ENCODE measurements around the gene PTPRZ1.

PTPRZ1 gene

GRCh38 chr7:121872831-121873288 lies at the start of gene PTPRZ1:
Gene PTPRZ1 (plus strand): TSS chr7:121873161. CDS start chr7:121873500, 339 bp downstream.
- peak in 40 of 42 donors; percentile 7 to 68 (median 43) for DNase-seq
- intact Hi-C loops (cut with DNase I): loop anchor here (10.0 kb wide), 1 partner anchor 108 kb away; no protein-coding TSS in a partner anchor

DNA sequence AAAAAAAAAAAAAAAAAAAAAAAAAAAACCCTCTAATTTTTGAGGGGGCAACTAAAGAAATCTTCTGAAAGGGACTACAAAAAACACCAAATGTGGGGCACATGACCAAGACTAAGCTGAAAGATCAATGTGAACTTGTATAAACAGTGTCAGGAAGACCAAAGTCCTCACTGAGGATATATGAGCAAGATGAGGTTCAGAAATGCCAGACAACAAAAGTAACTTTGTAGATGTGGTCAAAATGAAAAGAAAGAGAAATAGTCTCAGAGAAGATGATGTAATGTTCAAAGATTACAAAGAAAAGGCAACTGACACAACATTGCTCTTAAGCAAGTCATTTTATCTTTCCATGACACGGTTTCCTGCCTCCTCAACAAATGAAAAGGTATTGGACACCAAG lies 48.7 kb upstream of the PTPRZ1 start:
- intact Hi-C loops (cut with DNase I): no loop called here
- no peak for DNase-seq

GRCh38 chr7:121831351-121831750 lies 41.6 kb upstream of the PTPRZ1 start:
- peak in 22 of 42 donors; percentile 1 to 76 (median 26) for DNase-seq
- intact Hi-C loops (cut with DNase I): no loop called here

- intact Hi-C loops (cut with DNase I): no loop called here
- no peak for DNase-seq
Measured at GRCh38 chr7:121831801-121832200, 41.2 kb upstream of the PTPRZ1 start.

DNA sequence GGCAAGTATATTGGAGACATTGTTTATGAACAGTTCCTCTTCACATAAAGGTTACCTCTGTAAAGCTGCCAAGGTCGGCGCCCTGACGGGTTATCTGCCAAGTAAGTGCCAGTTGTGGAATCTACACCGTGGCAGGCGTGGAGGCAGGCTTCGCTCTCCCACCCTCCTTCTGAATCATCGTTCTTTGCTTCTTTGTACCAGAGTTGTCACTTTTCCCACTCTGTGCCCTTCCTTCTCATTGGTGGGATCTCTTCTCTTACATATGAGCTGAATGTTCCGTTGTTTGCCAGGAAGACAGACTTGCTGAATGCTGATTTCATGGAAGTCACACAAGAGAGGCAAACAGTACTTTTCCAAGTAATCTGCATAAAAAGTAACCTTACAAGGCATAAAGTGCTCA lies 40.6 kb upstream of the PTPRZ1 start:
- peak in 31 of 42 donors; percentile 4 to 83 (median 31) for DNase-seq
- intact Hi-C loops (cut with DNase I): no loop called here

- intact Hi-C loops (cut with DNase I): no loop called here
- no peak for DNase-seq
Measured at GRCh38 chr7:121833991-121834390, 39.0 kb upstream of the PTPRZ1 start.

GRCh38 chr7:121837462-121837861 lies 35.5 kb upstream of the PTPRZ1 start:
- intact Hi-C loops (cut with DNase I): no loop called here
- DNase-seq: no peak

DNA sequence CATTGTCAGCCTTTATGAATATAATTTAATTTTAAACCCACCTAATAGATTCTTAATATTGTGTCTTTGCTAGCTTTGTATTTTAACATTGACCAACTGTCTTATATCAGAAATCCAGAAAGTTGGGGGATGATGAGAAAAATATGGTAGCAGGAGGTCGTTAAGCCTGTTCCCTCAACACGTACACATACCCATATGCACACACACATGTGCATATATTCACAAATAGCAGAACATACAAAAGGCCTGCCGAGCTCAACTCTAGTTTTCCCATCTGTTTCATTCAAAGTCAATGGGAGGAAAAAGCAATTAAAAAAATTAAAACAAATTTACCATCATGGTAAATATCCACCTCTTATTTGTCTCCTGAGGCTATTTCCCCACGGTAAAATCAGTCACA lies 25.9 kb upstream of the PTPRZ1 start:
- intact Hi-C loops (cut with DNase I): no loop called here
- no peak for DNase-seq

DNA sequence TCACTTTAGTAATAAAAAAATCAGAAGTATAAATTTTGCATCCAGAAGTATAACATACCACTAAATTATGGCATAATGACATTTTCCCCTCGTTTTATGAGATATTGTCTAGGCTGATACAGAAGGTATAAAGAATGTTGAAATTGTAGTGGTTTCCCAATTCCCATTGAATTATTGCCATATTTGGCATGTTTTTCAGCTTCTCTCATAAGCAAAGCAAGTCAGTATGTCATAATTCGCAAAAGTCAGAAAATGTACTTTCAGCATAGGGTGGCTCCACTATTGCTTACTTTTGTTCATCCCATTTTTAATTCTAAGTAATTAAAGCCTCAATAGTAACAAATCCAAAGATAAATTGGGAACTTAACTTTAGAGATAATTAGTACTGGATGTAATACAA lies 19.7 kb upstream of the PTPRZ1 start:
- DNase-seq: no peak
- intact Hi-C loops (cut with DNase I): no loop called here

DNA sequence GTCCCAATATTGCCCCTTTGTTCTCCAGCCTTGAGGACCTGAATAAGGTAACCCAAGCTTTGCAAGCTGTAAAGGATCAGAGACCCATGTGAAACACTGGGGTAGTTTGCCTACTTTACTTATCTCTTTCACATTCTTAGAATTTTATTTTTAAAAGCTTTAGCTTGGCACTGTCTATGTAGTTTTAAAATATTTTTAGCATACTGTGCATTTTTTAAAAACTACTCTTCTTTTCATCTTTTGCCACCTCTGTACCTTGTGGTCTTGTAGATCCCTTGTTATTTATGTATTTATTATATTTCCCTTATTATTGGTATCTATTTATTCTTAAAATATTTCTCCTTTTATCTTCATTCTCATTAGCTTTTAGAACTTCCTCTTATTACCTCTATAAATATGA lies 12.0 kb upstream of the PTPRZ1 start:
- DNase-seq: no peak
- intact Hi-C loops (cut with DNase I): no loop called here

DNA sequence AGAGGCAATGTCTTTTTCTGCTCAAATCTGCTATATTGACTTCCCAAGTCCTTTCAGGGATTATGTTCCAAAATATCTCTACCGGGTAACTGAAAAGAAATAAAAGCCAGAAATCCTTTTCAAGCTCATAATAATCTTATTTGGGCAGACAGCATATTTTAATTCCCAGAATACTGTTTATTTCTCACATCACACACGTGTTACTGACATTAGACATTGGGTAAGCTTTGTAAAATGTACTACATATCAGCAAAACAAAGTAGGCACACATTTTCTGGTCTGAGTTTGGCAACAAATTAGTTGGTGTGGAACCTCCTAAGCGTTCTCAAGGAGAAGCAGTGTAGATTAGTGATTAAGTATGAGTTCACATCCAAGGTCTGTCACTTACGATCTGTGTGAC lies 10.4 kb upstream of the PTPRZ1 start:
- intact Hi-C loops (cut with DNase I): no loop called here
- no peak for DNase-seq

- no peak for DNase-seq
- intact Hi-C loops (cut with DNase I): loop anchor here (10.0 kb wide), 1 partner anchor 106 kb away; no protein-coding TSS in a partner anchor
Measured at GRCh38 chr7:121871188-121871587, 1.8 kb upstream of the PTPRZ1 start.

GRCh38 chr7:121873289-121874194 lies 581 bp downstream of the PTPRZ1 start:
- intact Hi-C loops (cut with DNase I): loop anchor here (10.0 kb wide), 1 partner anchor 109 kb away; no protein-coding TSS in a partner anchor
- peak in 29 of 42 donors; percentile 2 to 44 (median 16) for DNase-seq

GRCh38 chr7:121874298-121874697 lies 1.3 kb downstream of the PTPRZ1 start:
- intact Hi-C loops (cut with DNase I): loop anchor here (10.0 kb wide), 1 partner anchor 109 kb away; no protein-coding TSS in a partner anchor
- DNase-seq: no peak

GRCh38 chr7:121875203-121875602 lies 2.2 kb downstream of the PTPRZ1 start:
- no peak for DNase-seq
- intact Hi-C loops (cut with DNase I): loop anchor here (10.0 kb wide), 1 partner anchor 110 kb away; no protein-coding TSS in a partner anchor

DNA sequence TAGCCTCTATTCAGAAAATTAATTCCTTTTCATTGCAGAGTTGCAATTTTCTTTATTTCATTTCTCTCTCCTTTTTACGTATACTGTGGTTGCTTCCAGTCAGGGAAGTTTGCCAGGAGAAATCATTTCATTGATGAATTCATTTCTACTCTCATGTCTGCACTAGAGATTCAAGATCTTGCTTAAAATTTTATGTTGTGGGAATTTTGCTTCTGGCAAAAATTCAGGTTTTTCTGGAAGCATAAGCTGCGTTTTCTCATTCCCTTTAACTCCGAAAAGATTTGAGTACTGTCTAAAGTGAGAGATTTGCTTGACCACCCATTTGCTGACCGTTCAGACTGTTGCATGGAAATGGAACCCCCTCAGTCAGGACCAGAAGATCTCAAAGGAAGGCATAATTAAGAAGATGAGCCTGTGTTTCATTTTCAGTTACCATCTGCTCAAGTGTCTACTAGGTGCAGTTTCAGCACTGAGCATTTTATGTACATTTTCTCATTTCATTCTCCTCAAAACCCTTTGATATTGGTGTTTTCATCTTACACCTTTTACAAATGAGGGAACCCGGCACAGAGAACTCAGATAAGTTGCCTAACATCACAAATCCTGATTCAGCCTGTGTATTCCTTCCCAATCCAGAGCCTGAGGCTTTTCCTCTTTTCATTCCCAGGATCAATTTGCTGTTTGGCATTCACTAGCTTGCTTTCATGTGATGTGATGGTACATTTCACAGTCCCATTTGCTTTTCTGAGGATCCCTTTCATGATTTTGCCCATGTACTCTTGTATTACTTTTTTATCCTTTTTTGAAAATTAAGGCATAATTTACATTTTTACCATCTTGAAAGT lies 3.9 kb downstream of the PTPRZ1 start:
- DNase-seq: no peak
- intact Hi-C loops (cut with DNase I): loop anchor here (10.0 kb wide), 1 partner anchor 112 kb away; no protein-coding TSS in a partner anchor

DNA sequence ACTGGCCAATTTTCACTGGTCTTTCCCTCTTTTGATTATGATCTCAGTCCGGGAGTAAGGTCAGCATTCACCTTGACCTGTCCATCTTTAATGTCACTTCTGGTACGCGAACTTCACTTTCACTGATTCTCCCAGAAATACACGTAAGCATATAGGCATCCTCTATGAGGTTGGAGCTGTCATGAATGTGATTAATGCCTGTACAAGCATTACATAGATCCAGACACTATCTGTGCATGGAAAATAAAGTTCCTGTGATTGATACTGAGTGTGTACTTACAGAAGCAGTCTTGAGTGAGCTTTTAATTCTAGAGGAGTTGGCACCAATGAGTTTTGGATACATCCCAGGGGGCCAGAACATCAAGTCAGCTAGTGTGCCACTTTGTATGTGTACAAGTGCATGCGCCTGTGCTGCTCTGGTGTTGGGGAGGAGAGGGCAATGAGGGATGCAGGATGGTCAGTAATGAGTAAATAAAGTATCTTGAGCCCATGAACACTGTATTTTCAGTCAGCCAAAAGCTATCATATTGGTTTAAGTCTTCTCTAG lies 6.0 kb downstream of the PTPRZ1 start:
- no peak for DNase-seq
- intact Hi-C loops (cut with DNase I): loop anchor here (10.0 kb wide), 1 partner anchor 114 kb away; no protein-coding TSS in a partner anchor

DNA sequence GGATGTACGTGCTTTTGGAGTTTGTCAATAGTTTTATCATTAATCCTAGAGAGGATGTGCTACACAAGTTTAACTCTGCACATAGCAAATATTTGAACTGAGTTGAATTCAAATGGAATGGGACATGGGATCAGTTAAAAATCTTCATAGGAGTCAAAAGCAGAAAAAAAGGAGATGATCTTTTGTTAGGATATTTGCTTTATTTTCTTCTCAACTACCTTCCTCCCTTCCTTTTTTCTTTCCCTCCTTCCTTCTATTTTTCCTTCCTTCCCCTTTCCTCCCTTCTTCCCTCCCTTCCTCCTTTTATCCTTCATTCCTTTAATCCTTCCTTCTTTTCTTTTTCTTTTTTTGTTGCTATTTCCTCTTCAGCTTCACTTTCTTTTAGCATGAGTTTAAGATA lies 6.6 kb downstream of the PTPRZ1 start:
- no peak for DNase-seq
- intact Hi-C loops (cut with DNase I): loop anchor here (10.0 kb wide), 1 partner anchor 115 kb away; no protein-coding TSS in a partner anchor

GRCh38 chr7:121882731-121883130 lies 9.8 kb downstream of the PTPRZ1 start:
- intact Hi-C loops (cut with DNase I): no loop called here
- DNase-seq: no peak
